COLO668 (cell line): Measurements from ENCODE around the gene CDRT4.
"Not testable (repeated sequence)": the region's sequence is repeated elsewhere in the genome, so short reads cannot be mapped to it uniquely, and the experiment has no call there.

Source experiments
- DNase-seq: peaks from one replicate; lab custom pipeline; 2025; ENCODE audit not compliant: unreplicated experiment; lab: John Stamatoyannopoulos, UW

Gene CDRT4

DNA sequence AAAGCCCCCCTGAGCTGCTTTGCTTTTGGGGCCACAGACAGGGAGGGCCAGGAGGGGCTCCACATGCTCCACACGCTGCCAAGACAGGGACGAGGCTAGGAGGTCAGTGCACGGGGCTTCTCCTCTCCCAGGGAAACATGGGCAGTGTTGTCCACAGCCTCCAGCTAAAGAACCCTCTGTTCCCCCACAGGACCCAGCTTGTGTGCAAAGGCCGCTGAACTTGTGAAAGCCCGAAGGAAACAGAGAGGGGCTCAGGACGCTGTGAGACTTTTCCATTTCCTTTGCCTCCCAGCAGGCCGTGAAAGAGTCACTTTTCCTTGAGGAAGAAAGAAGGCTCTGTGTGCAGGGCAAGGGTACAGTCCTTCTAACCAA, 9.7 kb downstream of the CDRT4 start:
- no peak for DNase-seq

GRCh38 chr17:15456972-15457722, 10.3 kb downstream of the CDRT4 start:
- DNase-seq: no peak

GRCh38 chr17:15456496-15456895, 10.9 kb downstream of the CDRT4 start:
- no peak for DNase-seq

DNA sequence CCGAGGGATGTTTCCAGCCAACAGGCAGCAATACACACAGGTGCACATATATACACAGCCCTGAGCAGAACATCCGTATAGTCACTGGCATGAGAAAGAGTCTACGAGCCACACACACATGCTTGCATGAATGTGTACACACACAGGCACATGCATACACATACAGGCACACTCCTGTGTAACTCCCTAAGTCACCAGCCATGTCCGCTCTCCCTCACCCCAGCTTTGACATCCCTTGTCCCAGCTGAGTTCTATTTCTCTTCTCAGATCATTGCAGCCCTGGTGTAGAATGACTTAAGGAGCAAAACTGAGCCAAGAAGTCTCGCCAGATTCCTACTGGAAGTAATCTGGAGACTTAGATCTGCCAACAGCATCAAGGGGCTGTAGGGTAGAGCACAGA, 13.1 kb downstream of the CDRT4 start:
- no peak for DNase-seq

DNA sequence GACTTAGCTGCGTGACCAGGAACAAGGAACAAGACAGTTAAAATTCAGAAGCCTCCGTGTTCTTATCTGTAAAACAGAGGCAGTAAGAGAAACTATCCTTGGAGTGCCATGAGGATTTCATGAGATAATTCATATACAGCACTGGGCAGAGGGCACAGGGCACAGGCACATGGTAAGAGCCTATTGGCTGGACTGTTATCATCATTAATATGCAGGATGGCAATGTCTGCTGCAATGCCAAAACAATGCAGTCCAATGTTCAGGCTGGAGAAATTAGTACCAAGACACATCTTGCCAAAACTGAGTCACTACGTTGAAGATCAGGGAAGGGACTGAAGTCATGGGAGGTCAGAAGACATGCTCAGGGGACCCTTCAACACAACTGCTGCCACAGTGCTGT, 13.6 kb downstream of the CDRT4 start:
- DNase-seq: no peak

DNA sequence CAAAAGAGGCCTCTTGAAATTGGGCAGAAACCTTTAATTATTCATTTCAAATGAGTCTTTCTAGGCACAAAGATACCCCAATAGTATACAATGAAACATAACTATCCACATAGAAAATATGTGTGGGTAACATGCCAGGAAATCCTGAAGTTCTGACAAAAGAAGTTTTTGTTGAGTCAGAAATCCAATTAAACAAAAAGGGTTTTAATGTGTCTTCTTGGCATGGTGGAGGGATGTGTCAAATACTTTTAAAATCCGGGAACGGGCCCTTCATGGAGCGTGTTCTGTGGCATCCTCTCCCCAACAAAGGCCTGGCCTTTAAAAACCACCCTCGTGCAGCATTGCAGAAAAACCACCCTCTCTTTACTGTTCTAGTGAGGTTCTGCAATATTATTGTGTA, 14.2 kb downstream of the CDRT4 start:
- DNase-seq: no peak

- no peak for DNase-seq
These were observed 14.7 kb downstream of the CDRT4 start for GRCh38 chr17:15452746-15453145.

- no peak for DNase-seq
These were observed 15.7 kb downstream of the CDRT4 start for GRCh38 chr17:15451680-15452079.

DNA sequence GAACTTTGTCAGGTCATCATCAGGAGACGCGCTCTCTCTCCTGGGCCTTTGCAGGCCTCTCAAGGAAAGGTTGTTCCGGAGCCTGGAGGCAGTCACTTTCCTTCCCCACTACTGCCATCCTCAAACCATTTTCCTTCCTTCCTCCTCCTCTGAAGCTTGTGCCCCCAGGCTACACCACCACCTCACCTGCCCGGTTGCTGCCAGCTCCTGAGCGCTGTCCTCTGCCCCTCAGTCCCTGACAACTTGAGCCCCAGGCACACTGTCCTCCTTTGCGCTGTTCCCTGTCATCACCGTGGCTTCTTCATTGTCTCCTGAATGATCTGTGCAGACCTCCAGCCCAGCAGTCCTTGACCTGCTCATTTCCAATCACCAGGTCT, 18.9 kb downstream of the CDRT4 start:
- DNase-seq: no peak

DNA sequence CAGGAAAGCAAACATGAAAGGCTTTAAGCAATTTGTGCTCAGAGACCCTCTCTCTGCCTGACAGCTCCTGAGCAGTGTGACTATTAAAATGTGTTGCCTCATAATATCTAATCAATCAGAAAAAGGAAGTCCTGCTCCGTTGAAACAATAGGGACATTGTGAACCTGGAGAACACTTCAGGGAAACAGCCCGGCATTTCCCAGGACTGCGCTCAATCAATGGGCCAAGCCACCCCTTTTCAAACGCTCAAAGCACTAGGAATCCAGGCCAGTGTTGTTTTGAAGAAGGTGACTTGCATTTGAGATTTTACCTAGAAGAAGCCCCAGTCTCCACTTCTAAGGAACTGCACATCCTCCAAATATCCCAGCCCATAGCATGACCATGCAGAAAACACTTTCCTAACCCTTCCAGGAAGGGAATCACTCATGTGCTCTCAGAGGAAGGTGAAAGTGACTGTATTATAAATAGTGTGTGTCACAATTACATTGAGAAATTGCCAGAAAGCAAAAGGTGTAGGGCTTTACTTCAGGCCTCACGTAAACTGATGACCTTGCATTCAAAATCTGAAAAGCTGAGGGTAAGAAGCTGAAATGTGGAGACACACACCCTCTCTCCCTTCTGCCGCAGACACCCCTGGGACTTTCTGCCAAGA, 19.4 kb downstream of the CDRT4 start:
- DNase-seq: no peak

DNA sequence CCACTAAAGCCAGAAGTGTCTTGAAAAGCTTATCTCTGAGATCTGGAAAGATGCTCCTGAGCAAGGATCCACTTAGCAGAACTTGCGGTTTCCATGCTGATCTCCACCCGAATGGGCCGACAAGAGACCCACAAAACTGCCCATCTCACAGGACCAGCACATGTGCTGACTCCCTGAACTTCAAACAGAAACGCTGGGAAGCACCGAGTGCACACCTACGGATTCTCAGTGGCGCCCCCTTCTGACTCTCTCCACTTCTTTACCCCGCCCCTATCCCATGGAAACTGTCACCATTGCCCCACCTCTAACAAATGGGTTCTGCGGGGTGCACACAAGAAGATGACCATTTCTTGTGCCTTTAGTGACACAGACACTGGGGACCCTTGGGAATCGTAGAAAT, 21.4 kb downstream of the CDRT4 start:
- no peak for DNase-seq

DNA sequence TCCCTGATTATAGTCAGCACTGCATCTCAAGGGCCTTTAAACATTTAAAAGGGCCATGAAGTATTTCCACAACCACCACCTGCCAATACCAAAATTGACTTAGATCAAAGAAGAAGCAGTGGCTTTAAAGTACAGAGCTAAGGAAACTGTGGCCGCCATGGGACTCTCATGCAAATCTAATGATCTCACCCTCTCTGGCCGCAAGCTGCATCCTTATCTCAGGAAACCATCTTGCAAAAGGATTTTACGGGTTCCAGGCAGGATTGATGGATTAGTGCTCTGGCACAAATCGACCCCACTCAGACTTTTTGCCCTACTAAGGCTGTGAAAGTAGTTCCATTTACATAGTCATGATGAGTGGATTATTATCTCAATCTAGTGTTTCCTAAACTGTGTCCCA, 22.6 kb downstream of the CDRT4 start:
- DNase-seq: no peak

GRCh38 chr17:15442311-15443180, 24.9 kb downstream of the CDRT4 start:
- DNase-seq: no peak

- DNase-seq: no peak
These were observed 26.1 kb downstream of the CDRT4 start for GRCh38 chr17:15441315-15441714.

DNA sequence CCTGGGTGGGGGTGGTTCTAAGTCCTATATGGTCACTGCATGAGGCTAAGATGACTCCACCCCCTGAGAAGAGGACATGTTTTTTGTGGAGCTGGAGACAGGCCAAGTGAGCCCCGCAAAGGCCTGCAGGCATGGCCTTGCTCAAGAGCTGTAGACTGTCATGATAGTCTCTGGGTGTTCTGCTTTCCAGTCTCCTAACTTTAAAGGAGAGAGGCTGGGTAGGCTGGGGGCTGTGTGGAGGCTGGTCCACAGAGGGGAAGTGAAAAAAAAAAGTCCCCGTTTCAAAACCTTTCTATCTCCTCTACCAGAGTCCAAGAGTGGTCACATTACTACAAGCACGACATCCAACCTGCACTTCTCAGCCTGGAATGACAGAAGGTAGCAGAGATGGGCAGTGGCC, 27.1 kb downstream of the CDRT4 start:
- DNase-seq: no peak

- not testable (repeated sequence) for DNase-seq
These were observed 28.0 kb downstream of the CDRT4 start for GRCh38 chr17:15439205-15439985.

- no peak for DNase-seq
These were observed 28.8 kb downstream of the CDRT4 start for GRCh38 chr17:15438491-15439105.

- no peak for DNase-seq
These were observed 30.2 kb downstream of the CDRT4 start for GRCh38 chr17:15437303-15437635.

GRCh38 chr17:15436473-15437302, 30.7 kb downstream of the CDRT4 start:
- DNase-seq: peak; percentile 18

GRCh38 chr17:15434956-15435355, 32.5 kb downstream of the CDRT4 start:
- no peak for DNase-seq
